ENCODE data around the gene COQ10B. TPM values are rescaled to one million over a fixed set of nuclear protein-coding genes. Genes with fewer than 3 reads are reported as not detected.
"Not testable (repeated sequence)": the region's sequence is repeated elsewhere in the genome, so short reads cannot be mapped to it uniquely, and the experiment has no call there.

The COQ10B gene
- 22.7 TPM for total RNA-seq

GRCh38 chr2:197453123-197453913, at the start of gene COQ10B:
COQ10B (plus strand) TSS chr2:197453552; CDS start chr2:197453561, 9 bp downstream.
- peak; percentile 99 for DNase-seq (ENCODE audit: low spot score)

- no peak for DNase-seq (ENCODE audit: low spot score)
Measured at GRCh38 chr2:197405582-197405981, 47.8 kb upstream of the COQ10B start.

- no peak for DNase-seq (ENCODE audit: low spot score)
Measured at GRCh38 chr2:197414039-197414438, 39.3 kb upstream of the COQ10B start.

- DNase-seq (ENCODE audit: low spot score): no peak
Measured at GRCh38 chr2:197414515-197414914, 38.8 kb upstream of the COQ10B start.

GRCh38 chr2:197416268-197416667, 37.1 kb upstream of the COQ10B start:
- no peak for DNase-seq (ENCODE audit: low spot score)

GRCh38 chr2:197419438-197419837, 33.9 kb upstream of the COQ10B start:
- no peak for DNase-seq (ENCODE audit: low spot score)

GRCh38 chr2:197423307-197423706, 30.0 kb upstream of the COQ10B start:
- no peak for DNase-seq (ENCODE audit: low spot score)

- no peak for DNase-seq (ENCODE audit: low spot score)
Measured at GRCh38 chr2:197425550-197425949, 27.8 kb upstream of the COQ10B start.

GRCh38 chr2:197426723-197427603, 26.4 kb upstream of the COQ10B start:
- DNase-seq (ENCODE audit: low spot score): no peak

- DNase-seq (ENCODE audit: low spot score): no peak
Measured at GRCh38 chr2:197427986-197428385, 25.4 kb upstream of the COQ10B start.

GRCh38 chr2:197431858-197432257, 21.5 kb upstream of the COQ10B start:
- no peak for DNase-seq (ENCODE audit: low spot score)

GRCh38 chr2:197432527-197432926, 20.8 kb upstream of the COQ10B start:
- DNase-seq (ENCODE audit: low spot score): not testable (repeated sequence)

- no peak for DNase-seq (ENCODE audit: low spot score)
Measured at GRCh38 chr2:197433780-197434438, 19.4 kb upstream of the COQ10B start.

- peak; percentile 99 for DNase-seq (ENCODE audit: low spot score)
Measured at GRCh38 chr2:197434541-197435513, 18.5 kb upstream of the COQ10B start, which contains the start of gene SF3B1. SF3B1 (minus strand) TSS chr2:197435028; CDS start chr2:197434999, 29 bp downstream.

- DNase-seq (ENCODE audit: low spot score): no peak
Measured at GRCh38 chr2:197435598-197436420, 17.5 kb upstream of the COQ10B start.

- DNase-seq (ENCODE audit: low spot score): no peak
Measured at GRCh38 chr2:197437380-197437779, 16.0 kb upstream of the COQ10B start.

- DNase-seq (ENCODE audit: low spot score): no peak
Measured at GRCh38 chr2:197442857-197443256, 10.5 kb upstream of the COQ10B start.

GRCh38 chr2:197445746-197446145, 7.6 kb upstream of the COQ10B start:
- no peak for DNase-seq (ENCODE audit: low spot score)

- DNase-seq (ENCODE audit: low spot score): no peak
Measured at GRCh38 chr2:197446844-197447243, 6.5 kb upstream of the COQ10B start.

GRCh38 chr2:197450465-197450864, 2.9 kb upstream of the COQ10B start:
- DNase-seq (ENCODE audit: low spot score): no peak
